Panc1 (cell line): ENCODE results near the gene KNDC1.

Source experiments
- CTCF ChIP-seq: fragments of 450-650 bp; IDR thresholded peaks from 2 replicates; pipeline ENCODE4 v1.5.1; 2017; ENCODE audit warnings: mild to moderate bottlenecking
- POLR2AphosphoS5 ChIP-seq: IDR thresholded peaks from 2 replicates; pipeline ENCODE4 v1.6.1; 2012; ENCODE audit warnings: mild to moderate bottlenecking, low read depth, low read length, moderate library complexity
- REST ChIP-seq, 2 experiments: IDR thresholded peaks; 2 replicates each; pipeline ENCODE4 v1.6.1; 2011 to 2012; ENCODE audit warnings: low read depth in 2 of 2, control low read depth in 1 of 2, low read length in 1 of 2, mild to moderate bottlenecking in 1 of 2, moderate library complexity in 1 of 2; ENCODE audit not compliant: insufficient read depth in 1 of 2
- TCF7L2 ChIP-seq: IDR thresholded peaks from 2 replicates; pipeline ENCODE4 v1.6.1; 2011; ENCODE audit warnings: mild to moderate bottlenecking, low read depth, low read length, inconsistent platforms

- TF ChIP-seq CTCF, result no peak
- no peak for TF ChIP-seq REST (IDR thresholded peaks at IDR 0.05; ENCODE audit: insufficient read depth in 1 of 2, low read depth in 2 of 2, low read length in 1 of 2)
- TF ChIP-seq TCF7L2, result no peak
- TF ChIP-seq POLR2AphosphoS5, result peak; percentile 62; the same call in 1 of the 2 replicates
Measured at GRCh38 chr10:133258818-133259601, 99.0 kb downstream of the KNDC1 start.
